Kidney epithelial cell (primary cell): ENCODE measurements around the gene MORF4L1. TPM values are rescaled to one million over a fixed set of nuclear protein-coding genes. Genes with fewer than 3 reads are reported as not detected.

Experiments
- DNase-seq: peaks from one replicate; pipeline ENCODE4 v3.0.0-alpha.2; 2010; ENCODE audit warnings: low read depth
- H3K27me3 ChIP-seq: 2 replicates; pipeline ENCODE4 v1.6.0; 2011; ENCODE audit warnings: low read length; ENCODE audit not compliant: control insufficient read depth, insufficient read depth
- H3K36me3 ChIP-seq: 2 replicates; pipeline ENCODE4 v1.5.1; 2011; ENCODE audit warnings: low read length; ENCODE audit not compliant: control insufficient read depth, insufficient read depth
- H3K4me3 ChIP-seq: 2 replicates; pipeline ENCODE4 v1.5.1; 2011; ENCODE audit warnings: low read depth, mild to moderate bottlenecking, control low read depth, low read length
- CTCF ChIP-seq: IDR thresholded peaks from 2 replicates; pipeline ENCODE4 v1.5.1; 2011; ENCODE audit warnings: mild to moderate bottlenecking, moderate library complexity, low read length, control low read depth, inconsistent platforms; ENCODE audit not compliant: insufficient read depth, poor library complexity, severe bottlenecking
- total RNA-seq: library from RNA; depleted of rRNA; stranded (reverse); fragments of >200 nt; gene quantifications from 2 replicates; pipeline ENCODE4 v1.2.3, GENCODE V29; 2015

The MORF4L1 gene
- total RNA-seq, 1 donor from 2014 or later: 366 TPM

GRCh38 chr15:78944202-78944625 lies 71.5 kb downstream of the MORF4L1 start:
- Histone ChIP-seq H3K4me3 (peak overlapping the region; percentile 41), H3K36me3 (no peaks in the 10 kb centered on the region), H3K27me3 (peaks cover 17% of the 10 kb centered on the region)
- DNase-seq: no peak
- TF ChIP-seq CTCF: no peak

DNA sequence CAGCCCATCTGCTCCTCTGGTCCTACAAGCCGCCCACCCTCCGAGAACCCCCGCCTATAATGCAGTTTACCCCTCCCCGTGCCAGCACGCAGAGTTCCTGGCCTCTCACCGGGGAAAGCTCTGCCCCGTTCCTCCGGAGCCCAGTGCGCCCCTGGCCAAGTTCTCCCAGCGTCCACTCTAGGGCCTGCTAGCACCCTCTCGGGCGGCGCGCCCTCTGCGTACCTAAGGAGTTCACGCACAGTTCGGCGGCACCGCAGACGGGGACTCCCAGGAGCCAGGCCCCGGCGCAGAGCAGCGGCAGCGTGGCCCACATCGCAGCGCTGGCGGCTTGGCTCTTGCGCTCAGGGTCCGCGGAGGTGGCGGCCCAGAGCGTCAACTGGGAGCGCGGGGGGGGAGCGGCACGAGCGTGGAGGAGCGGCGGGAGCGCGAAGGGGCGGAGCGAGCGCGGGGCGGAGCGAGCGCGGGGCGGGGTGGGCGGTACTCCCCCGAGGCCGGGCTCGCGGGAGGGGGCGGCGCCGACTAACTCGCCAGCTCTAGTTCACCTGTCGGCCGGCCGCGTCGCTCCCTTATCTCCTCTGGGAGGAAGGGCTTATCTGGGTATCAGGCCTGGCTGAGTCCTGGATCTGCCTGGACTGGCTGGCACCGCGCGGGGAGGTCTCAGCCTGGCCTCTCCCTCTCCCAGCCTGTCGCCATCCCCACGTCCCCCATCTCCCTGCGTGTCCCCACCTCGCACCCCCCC lies 72.1 kb downstream of the MORF4L1 start, which contains the start of gene CTSH:
CTSH (minus strand) TSS at position 378 of the 739 bp plus-strand sequence; CDS start at position 313, 65 bp downstream.
- Histone ChIP-seq H3K4me3 (peak within 1 kb of the TSS; percentile 41), H3K36me3 (no peaks in the 10 kb centered on the region), H3K27me3 (peaks cover 17% of the 10 kb centered on the region)
- no peak for TF ChIP-seq CTCF
- no peak for DNase-seq

DNA sequence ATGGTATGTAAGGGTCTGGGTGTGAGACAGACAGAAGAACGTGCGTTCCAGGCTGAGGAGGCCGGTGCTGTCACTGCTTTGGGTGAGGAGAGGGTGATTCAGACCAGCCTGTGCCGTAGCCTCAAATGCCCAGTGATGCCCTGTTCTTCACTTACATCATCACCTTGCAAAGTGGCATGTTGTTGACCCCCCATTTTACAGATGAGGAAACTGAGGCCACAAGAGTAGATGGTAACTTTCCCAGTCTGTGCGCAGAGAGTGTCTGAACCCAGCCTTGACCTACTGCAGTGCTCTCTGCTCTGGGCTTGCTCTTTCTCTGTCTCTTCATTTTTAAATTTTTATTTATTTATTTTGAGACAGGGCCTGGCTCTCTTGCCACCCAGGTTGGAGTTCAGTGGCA lies 73.8 kb downstream of the MORF4L1 start:
- no peak overlapping the region for H3K4me3 ChIP-seq
- TF ChIP-seq CTCF: no peak
- peaks cover 17% of the 10 kb centered on the region for H3K27me3 ChIP-seq
- DNase-seq: no peak
- no peaks in the 10 kb centered on the region for H3K36me3 ChIP-seq

DNA sequence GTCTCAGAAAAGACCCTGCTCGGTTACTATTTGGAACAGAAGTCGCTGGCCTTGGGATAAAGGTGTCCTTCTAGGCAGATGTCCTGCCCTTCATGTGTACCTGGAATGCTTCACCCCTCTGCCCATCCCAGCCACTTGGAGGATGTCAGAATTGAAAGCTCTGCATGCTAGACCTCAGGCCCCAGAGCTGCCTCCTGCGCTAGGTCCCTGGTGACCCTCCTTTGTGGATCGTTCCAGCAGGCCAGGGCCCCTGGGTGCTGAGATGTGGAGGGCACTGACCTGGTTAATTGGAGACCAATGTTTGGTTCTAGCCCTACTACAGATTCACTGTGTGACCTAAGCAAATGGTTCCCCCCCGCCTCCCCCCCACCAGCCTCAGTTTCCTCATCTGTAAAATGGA lies 74.8 kb downstream of the MORF4L1 start:
- no peak overlapping the region for H3K4me3 ChIP-seq
- DNase-seq: no peak
- no peaks in the 10 kb centered on the region for H3K36me3 ChIP-seq
- TF ChIP-seq CTCF: no peak
- H3K27me3 ChIP-seq: peaks cover 17% of the 10 kb centered on the region

Other genes with a start within 250 kb of the MORF4L1 start
- 1.1 and 1.8 TPM in 2 replicates for gene CHRNB4, start 231.7 kb upstream of the MORF4L1 start, total RNA-seq
- gene ADAMTS7, start 61.4 kb upstream of the MORF4L1 start, total RNA-seq: 27.4 and 33.4 TPM in 2 replicates
- 103 and 125 TPM in 2 replicates for gene CTSH, start 72.2 kb downstream of the MORF4L1 start, total RNA-seq
- 0.48 and 1.4 TPM in 2 replicates for gene RASGRF1, start 217.9 kb downstream of the MORF4L1 start, total RNA-seq